ENCODE measurements around the gene HSD17B12. TPM values are rescaled to one million over a fixed set of nuclear protein-coding genes. Genes with fewer than 3 reads are reported as not detected.

Gene HSD17B12
- total and polyA plus RNA-seq, 2 of the 8 experiments (the other 6 are each of a cell fraction or from before 2014, with no cell fraction given) = 46.0 to 121 TPM

DNA sequence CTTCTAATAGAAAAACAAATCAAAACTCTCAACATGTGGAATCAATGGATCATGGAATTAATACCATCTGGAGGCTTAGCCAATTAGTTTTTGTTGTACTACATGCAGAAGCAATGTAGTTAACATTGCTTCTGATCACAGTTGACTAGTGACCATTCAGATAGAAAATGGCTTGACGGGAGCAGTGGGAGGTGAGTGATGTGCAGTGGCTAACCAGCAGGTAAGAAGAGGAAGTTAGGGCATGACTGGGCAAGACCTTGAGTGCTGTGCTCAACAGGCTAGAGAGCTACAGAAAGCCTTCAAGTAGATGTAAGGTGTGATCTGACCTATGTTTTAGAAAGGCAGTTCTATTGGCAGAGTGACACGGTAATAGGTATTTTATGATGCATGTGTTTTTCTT lies 139.4 kb downstream of the HSD17B12 start:
- H2BK120ac ChIP-seq (replicated peaks; ENCODE audit: low read depth, low read length) = no peak overlapping the region
- H3K79me1 ChIP-seq (ENCODE audit: low read depth, low read length) = no peaks in the 10 kb centered on the region
- no peak overlapping the region for H2BK12ac ChIP-seq (ENCODE audit: low read depth, low read length)
- H2BK15ac ChIP-seq (ENCODE audit: low read length) = no peak overlapping the region
- H3K4me2 ChIP-seq (ENCODE audit: insufficient read depth in 1 of 2, low read depth in 2 of 2, low read length in 2 of 2) = no peak overlapping the region
- ChIA-PET CTCF (ENCODE audit: partially characterized antibody) (no interaction called here), POLR2A (ENCODE audit: partially characterized antibody) (no interaction called here)
- DNase-seq (ENCODE audit: low read depth in 1 of 2, low spot score in 2 of 2) (no peak), FAIRE-seq (no peak)
- H3K23ac ChIP-seq (ENCODE audit: insufficient read length) = no peak overlapping the region
- H4K8ac ChIP-seq (ENCODE audit: extremely low read depth, insufficient read depth, low read length) = no peak overlapping the region
- H2BK20ac ChIP-seq (ENCODE audit: low read length) = no peak overlapping the region
- no peaks in the 10 kb centered on the region for H3K4me1 ChIP-seq (replicated peaks in 1 of 4; ENCODE audit: control insufficient read depth in 3 of 4, insufficient read depth in 4 of 4, low read length in 3 of 4)
- H3K14ac ChIP-seq (ENCODE audit: insufficient read length) = no peak overlapping the region
- no peak overlapping the region for H3K56ac ChIP-seq (replicated peaks; ENCODE audit: insufficient read length, low read depth, low read length)
- no peaks in the 10 kb centered on the region for H3K79me2 ChIP-seq (ENCODE audit: control insufficient read depth in 1 of 2, insufficient read depth in 2 of 2, low read length in 2 of 2)
- H3K9me3 ChIP-seq (ENCODE audit: insufficient read depth in 2 of 2, low read depth in 1 of 2, low read length in 1 of 2) = no peaks in the 10 kb centered on the region
- no peak overlapping the region for H3K9ac ChIP-seq (replicated peaks in 1 of 4; ENCODE audit: extremely low read depth in 1 of 4, low read depth in 3 of 4, low read length in 3 of 4)
- 84% methylated on average over 2 of the region's 2 CpGs; no CpG with 5 or more reads in 1 of the 2 experiments for WGBS, 2 experiments (ENCODE audit: extremely low coverage in 1 of 2, insufficient coverage in 1 of 2, insufficient read length in 1 of 2, insufficient replicate concordance in 2 of 2, low coverage in 1 of 2, low lambda C conversion rate in 2 of 2, missing lambda C conversion rate in 1 of 2)
- H3K27me3 ChIP-seq (replicated peaks in 1 of 4; ENCODE audit: control insufficient read depth in 3 of 4, extremely low read depth in 1 of 4, insufficient read depth in 3 of 4, low read length in 3 of 4) = peaks cover 0 to 1% (median 0%) of the 10 kb centered on the region in 4 experiments; a peak in 1 of 7 replicates
- peak overlapping the region; percentile 47; the same call in 1 of the 2 replicates for H3K27ac ChIP-seq (ENCODE audit: low read depth, low read length)
- no peak overlapping the region for H3K18ac ChIP-seq (ENCODE audit: extremely low read depth, low read length)
- no peak overlapping the region for H4K5ac ChIP-seq (ENCODE audit: insufficient read length, low read depth, low read length)
- H3K4me3 ChIP-seq (ENCODE audit: extremely low read depth in 1 of 4, insufficient read depth in 2 of 4, low read depth in 3 of 4, low read length in 4 of 4) = no peak overlapping the region
- no peaks in the 10 kb centered on the region for H3K23me2 ChIP-seq (ENCODE audit: low read depth, low read length)
- H4K20me1 ChIP-seq (replicated peaks in 1 of 2; ENCODE audit: control insufficient read depth in 1 of 2, insufficient read depth in 2 of 2, low read length in 2 of 2) = no peaks in the 10 kb centered on the region
- H3K36me3 ChIP-seq (ENCODE audit: control insufficient read depth in 2 of 4, insufficient read depth in 4 of 4, low read length in 3 of 4) = peaks cover 0 to 10% (median 7%) of the 10 kb centered on the region in 4 experiments; a peak in 5 of 8 replicates
- no peak overlapping the region for H2AK5ac ChIP-seq (ENCODE audit: low read depth, low read length)
- no peak overlapping the region for H3K4ac ChIP-seq (replicated peaks; ENCODE audit: insufficient read length, low read depth, low read length)
- no peak overlapping the region for H4K91ac ChIP-seq (replicated peaks; ENCODE audit: insufficient read length, low read length)
- no peak overlapping the region for H2BK5ac ChIP-seq (ENCODE audit: low read depth, low read length)
- no peak overlapping the region for H2AFZ ChIP-seq (ENCODE audit: low read length)
- TF ChIP-seq TBP (IDR thresholded peaks at IDR 0.05; ENCODE audit: low read depth, low read length) (no peak), EP300 (IDR thresholded peaks at IDR 0.05; ENCODE audit: borderline replicate concordance in 1 of 2, low read depth in 2 of 2, low read length in 2 of 2) (no peak), HDAC2 (IDR thresholded peaks at IDR 0.05; ENCODE audit: borderline replicate concordance in 1 of 2, low read depth in 2 of 2, low read length in 2 of 2) (no peak), SUZ12 (IDR thresholded peaks at IDR 0.05; ENCODE audit: low read length) (no peak), SAP30 (IDR thresholded peaks at IDR 0.05; ENCODE audit: insufficient read depth, insufficient replicate concordance, low read length) (no peak), ZNF274 (IDR thresholded peaks at IDR 0.05; ENCODE audit: borderline replicate concordance, extremely low read depth, low read length) (no peak), SP1 (IDR thresholded peaks at IDR 0.05; ENCODE audit: low read depth, low read length) (no peak), TCF12 (IDR thresholded peaks at IDR 0.05; ENCODE audit: low read depth, low read length) (no peak), RNF2 (IDR thresholded peaks at IDR 0.05; ENCODE audit: borderline replicate concordance, low read depth, low read length, missing control alignments, poor library complexity, severe bottlenecking) (no peak), YY1 (IDR thresholded peaks at IDR 0.05; ENCODE audit: low read depth, low read length) (no peak), EGR1 (IDR thresholded peaks at IDR 0.05; ENCODE audit: borderline replicate concordance, low read depth, low read length) (no peak), TEAD4 (IDR thresholded peaks at IDR 0.05; ENCODE audit: low read depth, low read length) (no peak)
- TF ChIP-seq, protein P1, sequence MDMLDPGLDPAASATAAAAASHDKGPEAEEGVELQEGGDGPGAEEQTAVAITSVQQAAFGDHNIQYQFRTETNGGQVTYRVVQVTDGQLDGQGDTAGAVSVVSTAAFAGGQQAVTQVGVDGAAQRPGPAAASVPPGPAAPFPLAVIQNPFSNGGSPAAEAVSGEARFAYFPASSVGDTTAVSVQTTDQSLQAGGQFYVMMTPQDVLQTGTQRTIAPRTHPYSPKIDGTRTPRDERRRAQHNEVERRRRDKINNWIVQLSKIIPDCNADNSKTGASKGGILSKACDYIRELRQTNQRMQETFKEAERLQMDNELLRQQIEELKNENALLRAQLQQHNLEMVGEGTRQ (IDR thresholded peaks at IDR 0.05; ENCODE audit: low read length) = no peak

Data from H1 (cell line).